Adrenal gland (tissue), 5 donors: Measurements from ENCODE around the gene DCAF15.

Experiments used
- CTCF ChIP-seq, 6 experiments: fragments of 450-650 bp in 4 of 6; fragments of 200-600 bp in 2 of 6; sonication (generic) in 1 of 6; IDR thresholded peaks; 1 replicate in 5 of 6; 2 replicates in 1 of 6; pipeline versions ENCODE4 v1.5.1 to v1.8.0; 2016 to 2021; ENCODE audit warnings: antibody characterized with exemption in 6 of 6, mild to moderate bottlenecking in 2 of 6, moderate library complexity in 1 of 6
- POLR2A ChIP-seq, 2 donors: fragments of 450-650 bp; IDR thresholded peaks; one replicate each; pipeline ENCODE4 v1.6.1; 2017; ENCODE audit warnings: antibody characterized with exemption in 2 of 2, mild to moderate bottlenecking in 2 of 2, moderate library complexity in 1 of 2
- donor health status: DM: no; HTN: no; CAD: no.

DNA sequence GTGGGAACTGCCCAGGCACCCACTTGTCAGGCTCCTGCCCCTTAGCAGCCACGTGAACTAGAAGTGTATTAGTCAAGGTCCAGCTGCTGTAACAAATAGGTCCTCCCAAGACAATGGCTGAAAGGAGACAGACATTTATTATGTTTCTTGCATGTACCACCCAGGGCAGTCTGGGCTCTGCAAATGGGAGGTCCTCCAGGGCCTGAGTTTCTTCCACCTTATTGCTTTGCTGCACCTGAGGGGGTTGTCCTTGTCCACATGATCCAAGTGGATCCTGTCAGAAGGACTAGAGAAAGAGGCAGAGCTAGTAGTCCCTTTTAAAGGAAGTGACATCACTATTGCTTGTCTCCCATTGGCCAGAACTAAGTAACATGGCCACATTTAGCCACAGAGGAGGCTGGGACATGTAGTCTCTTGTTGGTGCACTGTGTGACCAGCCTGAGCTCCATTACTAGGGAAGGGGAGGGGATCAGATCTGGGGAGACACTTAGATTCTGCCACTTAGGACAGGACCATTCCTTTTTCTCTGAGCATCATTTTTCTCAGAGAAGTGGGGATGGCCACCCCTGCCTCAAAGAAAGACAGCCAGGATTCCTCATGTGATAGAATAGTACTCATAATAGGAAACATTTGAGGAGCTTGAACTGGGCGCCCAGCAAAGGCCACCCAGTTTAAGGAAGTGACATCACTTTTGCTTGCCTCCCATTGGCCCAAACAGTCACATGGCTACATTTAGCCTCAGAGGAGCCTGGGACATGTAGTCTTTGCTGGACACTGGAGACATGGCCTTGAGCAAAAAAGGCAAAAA lies 31.2 kb upstream of the DCAF15 start:
- TF ChIP-seq CTCF (IDR thresholded peaks at IDR 0.05) = no peak
- no peak for TF ChIP-seq POLR2A (IDR thresholded peaks at IDR 0.05)
